ENCODE results near the gene GFPT2.

GFPT2 gene

GRCh38 chr5:180332051-180332517 is 21.1 kb downstream of the GFPT2 start:
- no peak for DNase-seq

GRCh38 chr5:180331647-180331950 is 21.5 kb downstream of the GFPT2 start:
- DNase-seq: no peak

- no peak for DNase-seq
Observed at GRCh38 chr5:180330810-180331646, 22.1 kb downstream of the GFPT2 start.

- no peak for DNase-seq
Observed at GRCh38 chr5:180330270-180330648, 22.9 kb downstream of the GFPT2 start.

GRCh38 chr5:180329606-180330269 is 23.4 kb downstream of the GFPT2 start:
- DNase-seq: no peak

- DNase-seq: no peak
Observed at GRCh38 chr5:180329138-180329435, 24.0 kb downstream of the GFPT2 start.

GRCh38 chr5:180328296-180329137 is 24.6 kb downstream of the GFPT2 start:
- peak; percentile 83 for DNase-seq

GRCh38 chr5:180326989-180327565 is 26.1 kb downstream of the GFPT2 start:
- DNase-seq: no peak

- no peak for DNase-seq
Observed at GRCh38 chr5:180324601-180324950, 28.6 kb downstream of the GFPT2 start.

- no peak for DNase-seq
Observed at GRCh38 chr5:180323941-180324600, 29.1 kb downstream of the GFPT2 start.

GRCh38 chr5:180323160-180323559 is 30.0 kb downstream of the GFPT2 start:
- no peak for DNase-seq

GRCh38 chr5:180318456-180319089 is 34.6 kb downstream of the GFPT2 start:
- DNase-seq: no peak

- DNase-seq: no peak
Observed at GRCh38 chr5:180316586-180316985, 36.5 kb downstream of the GFPT2 start.

- DNase-seq: peak; percentile 76
Observed at GRCh38 chr5:180315762-180316212, 37.3 kb downstream of the GFPT2 start.

- DNase-seq: peak; percentile 47
Observed at GRCh38 chr5:180313677-180314505, 39.2 kb downstream of the GFPT2 start.

GRCh38 chr5:180311216-180311615 is 41.9 kb downstream of the GFPT2 start:
- no peak for DNase-seq

- DNase-seq: no peak
Observed at GRCh38 chr5:180306796-180307195, 46.3 kb downstream of the GFPT2 start.

GRCh38 chr5:180305481-180305880 is 47.7 kb downstream of the GFPT2 start:
- DNase-seq: no peak

GRCh38 chr5:180304431-180305375 is 48.4 kb downstream of the GFPT2 start:
- no peak for DNase-seq

GRCh38 chr5:180304016-180304292 is 49.2 kb downstream of the GFPT2 start:
- DNase-seq: no peak
